ENCODE results near the gene DNAJB8. TPM values are rescaled to one million over a fixed set of nuclear protein-coding genes. Genes with fewer than 3 reads are reported as not detected.

The DNAJB8 gene
- total and polyA plus RNA-seq, 9 of the 15 experiments (the other 6 are each of a cell fraction or from before 2014, with no cell fraction given), result not detected

- H3K27ac ChIP-seq (ENCODE audit: extremely low read depth, low read depth, low read length), result no peak overlapping the region
- no peak for TF ChIP-seq ZNF717 (CRISPR knock-in tag; IDR thresholded peaks at IDR 0.05)
- no peak for TF ChIP-seq ZNF253 (CRISPR knock-in tag; conservative IDR thresholded peaks at IDR 0.05)
- TF ChIP-seq ZNF584 (CRISPR knock-in tag; IDR thresholded peaks at IDR 0.05; ENCODE audit: low read depth), result no peak
- TF ChIP-seq ELK1 (CRISPR knock-in tag; IDR thresholded peaks at IDR 0.05), result no peak
- TF ChIP-seq FIP1L1 (IDR thresholded peaks at IDR 0.05; ENCODE audit: low read depth, low read length, poor library complexity, severe bottlenecking), result no peak
- TF ChIP-seq PRMT5 (CRISPR knock-in tag; IDR thresholded peaks at IDR 0.05), result no peak
- no peak for TF ChIP-seq GABPA (tag; conservative IDR thresholded peaks at IDR 0.05; ENCODE audit: low read depth)
- no peak for TF ChIP-seq KAT8 (IDR thresholded peaks at IDR 0.05; ENCODE audit: low read depth)
- TF ChIP-seq HMBOX1 (IDR thresholded peaks at IDR 0.05), result no peak
- no peak for TF ChIP-seq KHSRP (IDR thresholded peaks at IDR 0.05)
- no peak for TF ChIP-seq TBP (optimal IDR thresholded peaks at IDR 0.05; ENCODE audit: low read depth, low read length)
- TF ChIP-seq ZNF77 (CRISPR knock-in tag; IDR thresholded peaks at IDR 0.05), result no peak
- TF ChIP-seq, protein P1, sequence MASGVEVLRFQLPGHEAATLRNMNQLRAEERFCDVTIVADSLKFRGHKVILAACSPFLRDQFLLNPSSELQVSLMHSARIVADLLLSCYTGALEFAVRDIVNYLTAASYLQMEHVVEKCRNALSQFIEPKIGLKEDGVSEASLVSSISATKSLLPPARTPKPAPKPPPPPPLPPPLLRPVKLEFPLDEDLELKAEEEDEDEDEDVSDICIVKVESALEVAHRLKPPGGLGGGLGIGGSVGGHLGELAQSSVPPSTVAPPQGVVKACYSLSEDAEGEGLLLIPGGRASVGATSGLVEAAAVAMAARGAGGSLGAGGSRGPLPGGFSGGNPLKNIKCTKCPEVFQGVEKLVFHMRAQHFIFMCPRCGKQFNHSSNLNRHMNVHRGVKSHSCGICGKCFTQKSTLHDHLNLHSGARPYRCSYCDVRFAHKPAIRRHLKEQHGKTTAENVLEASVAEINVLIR (CRISPR knock-in tag; IDR thresholded peaks at IDR 0.05), result no peak
- TF ChIP-seq ZNF699 (CRISPR knock-in tag; IDR thresholded peaks at IDR 0.05; ENCODE audit: insufficient replicate concordance), result no peak
- peaks cover 7% of the 10 kb centered on the region; the same call in 1 of the 2 replicates for H4K20me1 ChIP-seq (replicated peaks; ENCODE audit: control insufficient read depth, insufficient read depth, low read length)
- peaks cover 3% of the 10 kb centered on the region for H3K79me2 ChIP-seq (ENCODE audit: control insufficient read depth, insufficient read depth, low read length)
- ChIA-PET POLR2A (interaction anchor here (1.0 to 1.8 kb wide), 2 partner anchors 11 to 15 kb away, joined by 3 to 7 read pairs; no protein-coding TSS in a partner anchor), CTCF (ENCODE audit: low intra/inter-chr PET ratio) (no interaction called here)
- no TSS peak for BruUV-seq (replicated peaks)
- ATAC-seq (no peak), DNase-seq (ENCODE audit: extremely low read depth in 1 of 4, low spot score in 3 of 4) (no peak), FAIRE-seq (no peak)
- 72% methylated on average over 5 of the region's 8 CpGs for WGBS (ENCODE audit: insufficient coverage, low coverage, missing lambda C conversion rate)
- no peaks in the 10 kb centered on the region for H3K9me3 ChIP-seq (replicated peaks; ENCODE audit: control insufficient read depth, insufficient read depth, low read depth, low read length)
- H3K9ac ChIP-seq (ENCODE audit: insufficient read depth in 1 of 2, low read depth in 2 of 2, low read length in 2 of 2), result no peak overlapping the region; a peak in 1 of 4 replicates
- in situ Hi-C loops (cut with MboI) (no loop called here), intact Hi-C loops (cut with micrococcal nuclease) (no loop called here)
- no peak overlapping the region for H3K4me3 ChIP-seq
- no peak overlapping the region for H2AFZ ChIP-seq (ENCODE audit: low read depth, low read length)
- peaks cover 6 to 19% of the 10 kb centered on the region in 2 experiments; a peak in 4 of 5 replicates for H3K4me1 ChIP-seq (replicated peaks in 1 of 2; ENCODE audit: control insufficient read depth in 2 of 2, insufficient read depth in 2 of 2, low read length in 2 of 2)
- H3K27me3 ChIP-seq (ENCODE audit: control insufficient read depth in 2 of 2, insufficient read depth in 2 of 2, low read length in 2 of 2), result no peaks in the 10 kb centered on the region
- no peaks in the 10 kb centered on the region for H3K9me1 ChIP-seq (ENCODE audit: control insufficient read depth, insufficient read depth, low read length)
- H3K4me2 ChIP-seq (ENCODE audit: insufficient read depth, low read length), result no peak overlapping the region
- peaks cover 19% of the 10 kb centered on the region; the same call in 2 of the 3 replicates for H3K36me3 ChIP-seq (ENCODE audit: control insufficient read depth, insufficient read depth, low read length)
Observed at GRCh38 chr3:128475355-128475754, 8.7 kb upstream of the DNAJB8 start.

All from K562 (cell line).